Liver (tissue), 9 donors: ENCODE measurements around the gene DNM3. TPM values are rescaled to one million over a fixed set of nuclear protein-coding genes. Genes with fewer than 3 reads are reported as not detected.

ENCODE experiments used
- DNase-seq: peaks from one replicate; pipeline ENCODE4 v3.0.0-alpha.2; 2017; ENCODE audit warnings: low spot score
- H3K27ac ChIP-seq, 2 donors: one replicate each; pipeline ENCODE4 v1.7.0; 2013; ENCODE audit warnings: inconsistent platforms in 2 of 2, low read length in 2 of 2, control low read depth in 1 of 2, low read depth in 1 of 2, mild to moderate bottlenecking in 1 of 2
- H3K27me3 ChIP-seq, 4 donors: one replicate each; pipeline versions ENCODE4 v1.6.1 to v1.7.0; 2013; ENCODE audit warnings: low read length in 3 of 4, inconsistent platforms in 1 of 4, mild to moderate bottlenecking in 1 of 4, moderate library complexity in 1 of 4; ENCODE audit not compliant: control insufficient read depth in 4 of 4, insufficient read depth in 4 of 4
- H3K36me3 ChIP-seq, 4 donors: one replicate each; pipeline versions ENCODE4 v1.6.1 to v1.7.0; 2013; ENCODE audit warnings: low read length in 3 of 4, mild to moderate bottlenecking in 3 of 4, low read depth in 1 of 4, moderate library complexity in 1 of 4; ENCODE audit not compliant: control insufficient read depth in 4 of 4, insufficient read depth in 3 of 4
- H3K4me1 ChIP-seq, 4 donors: one replicate each; pipeline versions ENCODE4 v1.6.1 to v1.7.0; 2013; ENCODE audit warnings: low read length in 3 of 4, mild to moderate bottlenecking in 3 of 4, moderate library complexity in 1 of 4; ENCODE audit not compliant: control insufficient read depth in 4 of 4, insufficient read depth in 4 of 4
- H3K4me3 ChIP-seq, 3 donors: one replicate each; pipeline versions ENCODE4 v1.6.1 to v1.7.0; 2013; ENCODE audit warnings: low read length in 3 of 3, control low read depth in 1 of 3, low read depth in 1 of 3, mild to moderate bottlenecking in 1 of 3
- H3K9ac ChIP-seq, 2 donors: one replicate each; pipeline ENCODE4 v1.7.0; 2013; ENCODE audit warnings: low read length in 2 of 2, mild to moderate bottlenecking in 2 of 2, moderate library complexity in 2 of 2, control low read depth in 1 of 2, low read depth in 1 of 2
- H3K9me3 ChIP-seq, 4 donors: one replicate each; pipeline versions ENCODE4 v1.6.1 to v1.7.0; 2013; ENCODE audit warnings: low read length in 3 of 4; ENCODE audit not compliant: control insufficient read depth in 4 of 4
- ATF3 ChIP-seq: IDR thresholded peaks from 2 replicates; pipeline ENCODE4 v1.6.1; 2016; ENCODE audit warnings: antibody characterized with exemption
- CTCF ChIP-seq: fragments of 150-350 bp; IDR thresholded peaks from 2 replicates; pipeline ENCODE4 v1.5.1; 2017; ENCODE audit warnings: improper control_type of control experiment, low read depth, low read length; ENCODE audit not compliant: missing input control
- EGR1 ChIP-seq, 2 donors: IDR thresholded peaks; 2 replicates each; pipeline ENCODE4 v1.6.1; 2016 to 2018; ENCODE audit warnings: antibody characterized with exemption in 2 of 2, low read depth in 2 of 2
- FOXA1 ChIP-seq: IDR thresholded peaks from 2 replicates; pipeline ENCODE4 v1.6.1; 2016; ENCODE audit warnings: antibody characterized with exemption
- FOXA2 ChIP-seq: IDR thresholded peaks from 2 replicates; pipeline ENCODE4 v1.6.1; 2016; ENCODE audit warnings: antibody characterized with exemption
- GABPA ChIP-seq, 2 donors: IDR thresholded peaks in 1 of 2; conservative IDR thresholded peaks in 1 of 2; 2 replicates each; pipeline ENCODE4 v1.6.1; 2016; ENCODE audit warnings: antibody characterized with exemption in 2 of 2, mild to moderate bottlenecking in 1 of 2, moderate library complexity in 1 of 2
- HNF4A ChIP-seq, 2 donors: conservative IDR thresholded peaks; 2 replicates each; pipeline ENCODE4 v1.6.1; 2016; ENCODE audit warnings: antibody characterized with exemption in 2 of 2, mild to moderate bottlenecking in 2 of 2
- HNF4G ChIP-seq: IDR thresholded peaks from 2 replicates; pipeline ENCODE4 v1.6.1; 2016; ENCODE audit warnings: antibody characterized with exemption
- JUND ChIP-seq, 2 donors: IDR thresholded peaks; 2 replicates each; pipeline ENCODE4 v1.6.1; 2016; ENCODE audit warnings: antibody characterized with exemption in 2 of 2
- MAX ChIP-seq: IDR thresholded peaks from 2 replicates; pipeline ENCODE4 v1.6.1; 2016; ENCODE audit warnings: antibody characterized with exemption
- NR2F2 ChIP-seq: IDR thresholded peaks from 2 replicates; pipeline ENCODE4 v1.6.1; 2016; ENCODE audit warnings: antibody characterized with exemption
- RAD21 ChIP-seq, 2 donors: IDR thresholded peaks; 2 replicates each; pipeline ENCODE4 v1.6.1; 2016; ENCODE audit warnings: antibody characterized with exemption in 2 of 2, mild to moderate bottlenecking in 2 of 2
- REST ChIP-seq: IDR thresholded peaks from 2 replicates; pipeline ENCODE4 v1.6.1; 2016; ENCODE audit warnings: antibody characterized with exemption, mild to moderate bottlenecking
- RXRA ChIP-seq, 2 donors: IDR thresholded peaks; 2 replicates each; pipeline ENCODE4 v1.6.1; 2017 to 2018; ENCODE audit warnings: antibody characterized with exemption in 2 of 2, mild to moderate bottlenecking in 1 of 2
- SP1 ChIP-seq: IDR thresholded peaks from 2 replicates; pipeline ENCODE4 v1.6.1; 2018; ENCODE audit warnings: antibody characterized with exemption, mild to moderate bottlenecking
- TAF1 ChIP-seq: conservative IDR thresholded peaks from 2 replicates; pipeline ENCODE4 v1.6.1; 2016; ENCODE audit warnings: antibody characterized with exemption, mild to moderate bottlenecking
- YY1 ChIP-seq: IDR thresholded peaks from 2 replicates; pipeline ENCODE4 v1.6.1; 2016; ENCODE audit warnings: antibody characterized with exemption, mild to moderate bottlenecking
- ZBTB33 ChIP-seq: IDR thresholded peaks from 2 replicates; pipeline ENCODE4 v1.6.1; 2016; ENCODE audit warnings: antibody characterized with exemption
- WGBS: extraction: QIAGEN DNeasy Blood & Tissue Kit; methylation state at CpG from one replicate; pipeline ENCODE4 v1.1.7; 2013; 5-methylcytosine and 5-hydroxymethylcytosine counted together
- polyA plus RNA-seq, 2 donors: library from polyadenylated mRNA; stranded (reverse) in 1 of 2; unstranded in 1 of 2; fragments of 200-250 nt in 1 of 2; fragments of >200 nt in 1 of 2; fragmentation: Nextera tagmentation in 1 of 2; extraction: Ambion mirVana in 1 of 2; gene quantifications; one replicate each; pipeline versions ENCODE4 v1.2.1 to v1.2.3, GENCODE V29; 2013 to 2015
- total RNA-seq, 2 donors: library from RNA; depleted of rRNA; stranded (reverse); fragments of >200 nt; gene quantifications; one replicate each; pipeline ENCODE4 v1.2.3, GENCODE V29; 2014
- donor health status: healthy.
- donor health status: healthy.
- donor health status: healthy.
- donor health status: healthy.
- donor health status: healthy.

Gene DNM3
- total and polyA plus RNA-seq, 4 donors: 0.08 to 3.2 (median 1.0) TPM

GRCh38 chr1:172423336-172423735, 582.0 kb downstream of the DNM3 start:
- no peak overlapping the region for H3K9ac ChIP-seq
- TF ChIP-seq FOXA1 (no peak), ATF3 (no peak), EGR1 (IDR thresholded peaks at IDR 0.05; ENCODE audit: low read depth in 2 of 2) (no peak), ZBTB33 (no peak), HNF4A (conservative IDR thresholded peaks at IDR 0.05) (no peak), RAD21 (IDR thresholded peaks at IDR 0.05) (no peak), NR2F2 (no peak), GABPA (IDR thresholded peaks at IDR 0.05 in 1 of 2, conservative IDR thresholded peaks at IDR 0.05 in 1 of 2) (no peak), TAF1 (no peak), RXRA (IDR thresholded peaks at IDR 0.05) (no peak), HNF4G (no peak), MAX (no peak), SP1 (no peak), YY1 (no peak), CTCF (no peak)
- DNase-seq: no peak
- WGBS: over 99% methylated on average over 2 of the region's 2 CpGs
- no peaks in the 10 kb centered on the region for H3K27me3 ChIP-seq
- no peaks in the 10 kb centered on the region for H3K36me3 ChIP-seq
- no peak overlapping the region for H3K27ac ChIP-seq
- H3K4me1 ChIP-seq: no peaks in the 10 kb centered on the region
- H3K4me3 ChIP-seq: no peak overlapping the region
- H3K9me3 ChIP-seq: no peaks in the 10 kb centered on the region

GRCh38 chr1:172425339-172425738, 584.0 kb downstream of the DNM3 start:
- DNase-seq: no peak
- Histone ChIP-seq H3K36me3 (no peaks in the 10 kb centered on the region), H3K4me1 (no peaks in the 10 kb centered on the region), H3K4me3 (no peak overlapping the region), H3K9me3 (no peaks in the 10 kb centered on the region), H3K9ac (no peak overlapping the region), H3K27me3 (no peaks in the 10 kb centered on the region), H3K27ac (no peak overlapping the region)
- 95% methylated on average over 3 of the region's 3 CpGs for WGBS
- TF ChIP-seq EGR1 (IDR thresholded peaks at IDR 0.05; ENCODE audit: low read depth in 2 of 2) (no peak), YY1 (no peak), TAF1 (no peak), NR2F2 (no peak), ATF3 (no peak), JUND (IDR thresholded peaks at IDR 0.05) (no peak), SP1 (no peak), MAX (no peak), RAD21 (IDR thresholded peaks at IDR 0.05) (no peak), CTCF (no peak), FOXA1 (no peak), HNF4A (conservative IDR thresholded peaks at IDR 0.05) (no peak), GABPA (IDR thresholded peaks at IDR 0.05 in 1 of 2, conservative IDR thresholded peaks at IDR 0.05 in 1 of 2) (no peak), ZBTB33 (no peak), RXRA (IDR thresholded peaks at IDR 0.05) (no peak), FOXA2 (no peak), REST (no peak), HNF4G (no peak)
